K562 (cell line): ENCODE results near the gene VENTX. TPM values are rescaled to one million over a fixed set of nuclear protein-coding genes. Genes with fewer than 3 reads are reported as not detected.
A peak's percentile ranks its signal among the peaks of the same experiment; 100 is the strongest.

ENCODE experiments used
- CC2D1A ChIP-seq: fragments of 450-650 bp; IDR thresholded peaks from 2 replicates; pipeline ENCODE4 v1.6.1; 2017; ENCODE audit warnings: mild to moderate bottlenecking
- COPS2 ChIP-seq: fragments of 450-650 bp; conservative IDR thresholded peaks from 2 replicates; pipeline ENCODE4 v1.6.1; 2016; ENCODE audit warnings: mild to moderate bottlenecking, moderate library complexity
- JUN ChIP-seq, 2 experiments: sonication (generic) in 1 of 2; formaldehyde crosslinking in 1 of 2; IDR thresholded peaks; 2 replicates each; pipeline versions ENCODE4 v1.6.1 to v1.8.0; 2012 to 2022; ENCODE audit warnings: borderline replicate concordance in 2 of 2, mild to moderate bottlenecking in 2 of 2, improper control_type of control experiment in 1 of 2, low read depth in 1 of 2, low read length in 1 of 2, missing genetic modification reagents in 1 of 2
- LEF1 ChIP-seq: fragments of 450-650 bp; IDR thresholded peaks from 2 replicates; pipeline ENCODE4 v1.6.1; 2016; ENCODE audit warnings: mild to moderate bottlenecking
- PTRF ChIP-seq: fragments of 450-650 bp; IDR thresholded peaks from 2 replicates; pipeline ENCODE4 v1.6.1; 2016; ENCODE audit warnings: mild to moderate bottlenecking, missing genetic modification characterization, missing compliant biosample characterization
- RCOR1 ChIP-seq, 2 experiments: IDR thresholded peaks; 2 replicates each; pipeline ENCODE4 v1.6.1; 2012; ENCODE audit warnings: low read depth in 2 of 2, low read length in 2 of 2, borderline replicate concordance in 1 of 2, improper control_type of control experiment in 1 of 2
- SMAD4 ChIP-seq: fragments of 250-450 bp; sonication (Bioruptor Pico); conservative IDR thresholded peaks from 2 replicates; pipeline ENCODE4 v1.8.0; 2021; ENCODE audit warnings: inconsistent platforms, mild to moderate bottlenecking, moderate library complexity
- TBL1XR1 ChIP-seq, 2 experiments: IDR thresholded peaks; 2 replicates each; pipeline ENCODE4 v1.6.1; 2012; ENCODE audit warnings: improper control_type of control experiment in 2 of 2, low read length in 2 of 2, mild to moderate bottlenecking in 1 of 2
- TBP ChIP-seq: optimal IDR thresholded peaks from 2 replicates; pipeline ENCODE3; 2011; ENCODE audit warnings: low read depth, low read length, improper control_type of control experiment
- polyA plus RNA-seq, 8 experiments: library from polyadenylated mRNA; depleted of rRNA in 4 of 8; stranded (reverse) in 5 of 8; unstranded in 3 of 8; fragments of >200 nt; fragmentation: Nextera tagmentation in 2 of 8; fragmentation: Illumina TruSeq in 1 of 8; extraction: Ambion mirVana in 2 of 8; extraction: Trizol in 1 of 8; gene quantifications; 2 replicates each; pipeline versions ENCODE4 v1.2.1 to v1.2.3, GENCODE V29; 2011 to 2014; ENCODE audit warnings: inconsistent platforms in 1 of 8, missing spikeins in 1 of 8
- total RNA-seq, 7 experiments: library from RNA; depleted of rRNA in 6 of 7; stranded (reverse); fragments of >200 nt in 6 of 7; fragmentation: Illumina TruSeq in 2 of 7; extraction: Trizol in 2 of 7; gene quantifications; 2 replicates each; pipeline versions ENCODE4 v1.2.1 to v1.2.3, GENCODE V29; 2011 to 2021; ENCODE audit warnings: low replicate concordance in 1 of 7
- TF ChIP-seq, protein P1 (sequence below): fragments of 250-450 bp; sonication (Bioruptor Pico); IDR thresholded peaks from 2 replicates; pipeline ENCODE4 v1.4.0; 2020; ENCODE audit warnings: mild to moderate bottlenecking, moderate library complexity
- TF ChIP-seq, protein P2 (sequence below), 2 experiments: fragments of 250-450 bp in 1 of 2; fragments of 450-650 bp in 1 of 2; sonication (Bioruptor Pico) in 1 of 2; IDR thresholded peaks; 2 replicates each; pipeline versions ENCODE4 v1.6.1 to v1.8.0; 2016 to 2021; ENCODE audit warnings: mild to moderate bottlenecking in 2 of 2, moderate library complexity in 2 of 2, missing compliant biosample characterization in 1 of 2, missing genetic modification characterization in 1 of 2
- TF ChIP-seq, protein P3 (sequence below): fragments of 200-800 bp; sonication (Bioruptor generic); IDR thresholded peaks from 2 replicates; pipeline ENCODE4 v1.6.1; 2016; ENCODE audit warnings: missing genetic modification characterization, missing compliant biosample characterization
- TF ChIP-seq, protein P4 (sequence below): IDR thresholded peaks from 2 replicates; pipeline ENCODE4 v1.6.1; 2011; ENCODE audit not compliant: insufficient read length; ENCODE audit errors: extremely low read depth
- TF ChIP-seq, protein P5 (sequence below): fragments of 250-450 bp; sonication (Bioruptor Pico); IDR thresholded peaks from 2 replicates; pipeline ENCODE4 v1.8.0; 2021; ENCODE audit warnings: moderate library complexity, mild to moderate bottlenecking, inconsistent platforms

VENTX gene
- total and polyA plus RNA-seq, 9 of the 15 experiments (the other 6 are each of a cell fraction or from before 2014, with no cell fraction given): 0.07 to 0.70 (median 0.20) TPM; not detected in 1

DNA sequence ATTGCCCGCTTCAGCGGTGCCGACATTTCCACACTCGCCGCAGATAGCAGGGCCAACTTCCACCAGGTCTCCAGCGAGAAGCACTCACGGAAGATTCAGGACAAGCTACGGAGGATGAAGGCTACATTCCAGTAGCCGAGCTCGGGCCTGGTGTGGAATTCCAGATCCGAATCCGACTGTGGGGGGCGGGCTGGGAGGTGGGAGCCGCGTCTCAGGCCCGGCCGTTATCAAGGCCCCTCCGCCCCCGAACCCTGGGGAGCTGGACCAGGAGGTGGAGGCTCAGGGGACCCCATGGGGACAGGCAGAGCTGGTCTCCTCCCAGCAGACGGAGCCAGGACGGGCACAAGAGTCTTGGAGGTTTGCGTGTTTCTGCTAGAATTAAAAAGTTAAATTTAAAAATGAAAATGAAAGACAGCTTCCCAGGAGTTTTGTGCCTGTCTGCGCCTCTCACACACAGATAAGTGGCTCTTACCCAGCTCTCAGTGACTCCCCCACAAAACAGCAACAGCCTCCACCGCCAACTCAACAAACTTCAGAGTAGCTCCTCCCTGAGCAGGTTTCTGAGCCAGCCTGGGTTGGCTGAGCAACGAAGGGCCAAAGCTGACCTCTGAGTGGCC lies 12.8 kb upstream of the VENTX start (continued):
- TF ChIP-seq, protein P1, sequence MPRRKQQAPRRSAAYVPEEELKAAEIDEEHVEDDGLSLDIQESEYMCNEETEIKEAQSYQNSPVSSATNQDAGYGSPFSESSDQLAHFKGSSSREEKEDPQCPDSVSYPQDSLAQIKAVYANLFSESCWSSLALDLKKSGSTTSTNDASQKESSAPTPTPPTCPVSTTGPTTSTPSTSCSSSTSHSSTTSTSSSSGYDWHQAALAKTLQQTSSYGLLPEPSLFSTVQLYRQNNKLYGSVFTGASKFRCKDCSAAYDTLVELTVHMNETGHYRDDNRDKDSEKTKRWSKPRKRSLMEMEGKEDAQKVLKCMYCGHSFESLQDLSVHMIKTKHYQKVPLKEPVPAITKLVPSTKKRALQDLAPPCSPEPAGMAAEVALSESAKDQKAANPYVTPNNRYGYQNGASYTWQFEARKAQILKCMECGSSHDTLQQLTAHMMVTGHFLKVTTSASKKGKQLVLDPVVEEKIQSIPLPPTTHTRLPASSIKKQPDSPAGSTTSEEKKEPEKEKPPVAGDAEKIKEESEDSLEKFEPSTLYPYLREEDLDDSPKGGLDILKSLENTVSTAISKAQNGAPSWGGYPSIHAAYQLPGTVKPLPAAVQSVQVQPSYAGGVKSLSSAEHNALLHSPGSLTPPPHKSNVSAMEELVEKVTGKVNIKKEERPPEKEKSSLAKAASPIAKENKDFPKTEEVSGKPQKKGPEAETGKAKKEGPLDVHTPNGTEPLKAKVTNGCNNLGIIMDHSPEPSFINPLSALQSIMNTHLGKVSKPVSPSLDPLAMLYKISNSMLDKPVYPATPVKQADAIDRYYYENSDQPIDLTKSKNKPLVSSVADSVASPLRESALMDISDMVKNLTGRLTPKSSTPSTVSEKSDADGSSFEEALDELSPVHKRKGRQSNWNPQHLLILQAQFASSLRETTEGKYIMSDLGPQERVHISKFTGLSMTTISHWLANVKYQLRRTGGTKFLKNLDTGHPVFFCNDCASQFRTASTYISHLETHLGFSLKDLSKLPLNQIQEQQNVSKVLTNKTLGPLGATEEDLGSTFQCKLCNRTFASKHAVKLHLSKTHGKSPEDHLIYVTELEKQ (CRISPR knock-in tag): no peak
- TF ChIP-seq LEF1 (0 out of 2 replicates have a peak, but pooled peaks have one; percentile 32), RCOR1 (IDR thresholded peaks at IDR 0.05; ENCODE audit: borderline replicate concordance in 1 of 2, low read depth in 2 of 2, low read length in 2 of 2) (no peak), CC2D1A (no peak), TBP (peak; percentile 36), COPS2 (no peak), PTRF (tag) (no peak), JUN (IDR thresholded peaks at IDR 0.05; ENCODE audit: borderline replicate concordance, low read depth, low read length) (no peak), JUN (CRISPR knock-in tag; IDR thresholded peaks at IDR 0.05; ENCODE audit: borderline replicate concordance) (no peak), TBL1XR1 (IDR thresholded peaks at IDR 0.05; ENCODE audit: low read length in 2 of 2) (no peak), SMAD4 (CRISPR knock-in tag) (0 out of 2 replicates have a peak, but pooled peaks have one; percentile 21)
- TF ChIP-seq, protein P2, sequence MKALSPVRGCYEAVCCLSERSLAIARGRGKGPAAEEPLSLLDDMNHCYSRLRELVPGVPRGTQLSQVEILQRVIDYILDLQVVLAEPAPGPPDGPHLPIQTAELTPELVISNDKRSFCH (CRISPR knock-in tag; IDR thresholded peaks at IDR 0.05): no peak
- TF ChIP-seq, protein P2 (tag; IDR thresholded peaks at IDR 0.05): no peak
- TF ChIP-seq, protein P3, sequence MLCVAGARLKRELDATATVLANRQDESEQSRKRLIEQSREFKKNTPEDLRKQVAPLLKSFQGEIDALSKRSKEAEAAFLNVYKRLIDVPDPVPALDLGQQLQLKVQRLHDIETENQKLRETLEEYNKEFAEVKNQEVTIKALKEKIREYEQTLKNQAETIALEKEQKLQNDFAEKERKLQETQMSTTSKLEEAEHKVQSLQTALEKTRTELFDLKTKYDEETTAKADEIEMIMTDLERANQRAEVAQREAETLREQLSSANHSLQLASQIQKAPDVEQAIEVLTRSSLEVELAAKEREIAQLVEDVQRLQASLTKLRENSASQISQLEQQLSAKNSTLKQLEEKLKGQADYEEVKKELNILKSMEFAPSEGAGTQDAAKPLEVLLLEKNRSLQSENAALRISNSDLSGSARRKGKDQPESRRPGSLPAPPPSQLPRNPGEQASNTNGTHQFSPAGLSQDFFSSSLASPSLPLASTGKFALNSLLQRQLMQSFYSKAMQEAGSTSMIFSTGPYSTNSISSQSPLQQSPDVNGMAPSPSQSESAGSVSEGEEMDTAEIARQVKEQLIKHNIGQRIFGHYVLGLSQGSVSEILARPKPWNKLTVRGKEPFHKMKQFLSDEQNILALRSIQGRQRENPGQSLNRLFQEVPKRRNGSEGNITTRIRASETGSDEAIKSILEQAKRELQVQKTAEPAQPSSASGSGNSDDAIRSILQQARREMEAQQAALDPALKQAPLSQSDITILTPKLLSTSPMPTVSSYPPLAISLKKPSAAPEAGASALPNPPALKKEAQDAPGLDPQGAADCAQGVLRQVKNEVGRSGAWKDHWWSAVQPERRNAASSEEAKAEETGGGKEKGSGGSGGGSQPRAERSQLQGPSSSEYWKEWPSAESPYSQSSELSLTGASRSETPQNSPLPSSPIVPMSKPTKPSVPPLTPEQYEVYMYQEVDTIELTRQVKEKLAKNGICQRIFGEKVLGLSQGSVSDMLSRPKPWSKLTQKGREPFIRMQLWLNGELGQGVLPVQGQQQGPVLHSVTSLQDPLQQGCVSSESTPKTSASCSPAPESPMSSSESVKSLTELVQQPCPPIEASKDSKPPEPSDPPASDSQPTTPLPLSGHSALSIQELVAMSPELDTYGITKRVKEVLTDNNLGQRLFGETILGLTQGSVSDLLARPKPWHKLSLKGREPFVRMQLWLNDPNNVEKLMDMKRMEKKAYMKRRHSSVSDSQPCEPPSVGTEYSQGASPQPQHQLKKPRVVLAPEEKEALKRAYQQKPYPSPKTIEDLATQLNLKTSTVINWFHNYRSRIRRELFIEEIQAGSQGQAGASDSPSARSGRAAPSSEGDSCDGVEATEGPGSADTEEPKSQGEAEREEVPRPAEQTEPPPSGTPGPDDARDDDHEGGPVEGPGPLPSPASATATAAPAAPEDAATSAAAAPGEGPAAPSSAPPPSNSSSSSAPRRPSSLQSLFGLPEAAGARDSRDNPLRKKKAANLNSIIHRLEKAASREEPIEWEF (CRISPR knock-in tag): no peak
- TF ChIP-seq, protein P4, sequence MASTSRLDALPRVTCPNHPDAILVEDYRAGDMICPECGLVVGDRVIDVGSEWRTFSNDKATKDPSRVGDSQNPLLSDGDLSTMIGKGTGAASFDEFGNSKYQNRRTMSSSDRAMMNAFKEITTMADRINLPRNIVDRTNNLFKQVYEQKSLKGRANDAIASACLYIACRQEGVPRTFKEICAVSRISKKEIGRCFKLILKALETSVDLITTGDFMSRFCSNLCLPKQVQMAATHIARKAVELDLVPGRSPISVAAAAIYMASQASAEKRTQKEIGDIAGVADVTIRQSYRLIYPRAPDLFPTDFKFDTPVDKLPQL: no peak
- TF ChIP-seq, protein P5, sequence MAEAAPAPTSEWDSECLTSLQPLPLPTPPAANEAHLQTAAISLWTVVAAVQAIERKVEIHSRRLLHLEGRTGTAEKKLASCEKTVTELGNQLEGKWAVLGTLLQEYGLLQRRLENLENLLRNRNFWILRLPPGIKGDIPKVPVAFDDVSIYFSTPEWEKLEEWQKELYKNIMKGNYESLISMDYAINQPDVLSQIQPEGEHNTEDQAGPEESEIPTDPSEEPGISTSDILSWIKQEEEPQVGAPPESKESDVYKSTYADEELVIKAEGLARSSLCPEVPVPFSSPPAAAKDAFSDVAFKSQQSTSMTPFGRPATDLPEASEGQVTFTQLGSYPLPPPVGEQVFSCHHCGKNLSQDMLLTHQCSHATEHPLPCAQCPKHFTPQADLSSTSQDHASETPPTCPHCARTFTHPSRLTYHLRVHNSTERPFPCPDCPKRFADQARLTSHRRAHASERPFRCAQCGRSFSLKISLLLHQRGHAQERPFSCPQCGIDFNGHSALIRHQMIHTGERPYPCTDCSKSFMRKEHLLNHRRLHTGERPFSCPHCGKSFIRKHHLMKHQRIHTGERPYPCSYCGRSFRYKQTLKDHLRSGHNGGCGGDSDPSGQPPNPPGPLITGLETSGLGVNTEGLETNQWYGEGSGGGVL (CRISPR knock-in tag): no peak
